Panc1 (cell line): ENCODE measurements around the gene DQX1. TPM values are rescaled to one million over a fixed set of nuclear protein-coding genes. Genes with fewer than 3 reads are reported as not detected.

Experiments
- ATAC-seq: fragments of 200-7000 bp; cut with Tn5 transposase; 2 replicates; pipeline ENCODE4 v1.9.1; 2020; ENCODE audit warnings: mild to moderate bottlenecking, moderate library complexity
- BruUV-seq: library from RNA; stranded (reverse); fragments of 400-500 nt; replicated peaks from 2 replicates; lab custom pipeline; 2021; lab: Mats Ljungman, UMichigan
- CTCF ChIA-PET: fragments of 300-600 bp; sonication (Branson Sonifier 250); formaldehyde crosslinking; loops from one replicate; lab custom pipeline; 2022; ENCODE audit warnings: antibody characterized with exemption; lab: Charles Lee
- POLR2A ChIA-PET: fragments of 300-600 bp; sonication (Branson Sonifier 250); formaldehyde crosslinking; loops from one replicate; lab custom pipeline; 2022; ENCODE audit warnings: antibody characterized with exemption; lab: Charles Lee
- DNase-seq: peaks from one replicate; pipeline ENCODE4 v3.0.0-alpha.2; 2010; ENCODE audit warnings: low read depth, low spot score
- H3K27ac ChIP-seq: 2 replicates; pipeline ENCODE4 v1.5.1; 2011; ENCODE audit warnings: mild to moderate bottlenecking, low read length, inconsistent platforms
- H3K27me3 ChIP-seq: fragments of 200-500 bp; sonication (Bioruptor generic); 2 replicates; pipeline ENCODE4 v1.6.0; 2014; ENCODE audit warnings: low read length, inconsistent platforms; ENCODE audit not compliant: control insufficient read depth, insufficient read depth
- H3K36me3 ChIP-seq: fragments of 200-500 bp; sonication (Bioruptor generic); 2 replicates; pipeline ENCODE4 v1.5.1; 2014; ENCODE audit warnings: inconsistent platforms, mild to moderate bottlenecking, low read length, moderate library complexity; ENCODE audit not compliant: control insufficient read depth, insufficient read depth
- H3K4me1 ChIP-seq: 2 replicates; pipeline ENCODE4 v1.5.1; 2011; ENCODE audit warnings: inconsistent platforms, mild to moderate bottlenecking, low read length, moderate library complexity; ENCODE audit not compliant: control insufficient read depth, insufficient read depth
- H3K4me3 ChIP-seq, 2 experiments: 2 replicates each; pipeline ENCODE4 v1.5.1; 2011 to 2012; ENCODE audit warnings: low read depth in 2 of 2, low read length in 2 of 2, mild to moderate bottlenecking in 2 of 2, inconsistent platforms in 1 of 2, moderate library complexity in 1 of 2
- H3K9me3 ChIP-seq: fragments of 200-500 bp; sonication (Bioruptor generic); 2 replicates; pipeline ENCODE4 v1.5.1; 2014; ENCODE audit warnings: low read depth, mild to moderate bottlenecking, inconsistent platforms, low read length, moderate library complexity; ENCODE audit not compliant: control insufficient read depth, insufficient read depth
- CTCF ChIP-seq: fragments of 450-650 bp; IDR thresholded peaks from 2 replicates; pipeline ENCODE4 v1.5.1; 2017; ENCODE audit warnings: mild to moderate bottlenecking
- POLR2AphosphoS5 ChIP-seq: IDR thresholded peaks from 2 replicates; pipeline ENCODE4 v1.6.1; 2012; ENCODE audit warnings: mild to moderate bottlenecking, low read depth, low read length, moderate library complexity
- REST ChIP-seq, 2 experiments: IDR thresholded peaks; 2 replicates each; pipeline ENCODE4 v1.6.1; 2011 to 2012; ENCODE audit warnings: low read depth in 2 of 2, control low read depth in 1 of 2, low read length in 1 of 2, mild to moderate bottlenecking in 1 of 2, moderate library complexity in 1 of 2; ENCODE audit not compliant: insufficient read depth in 1 of 2
- SIN3A ChIP-seq: IDR thresholded peaks from 2 replicates; pipeline ENCODE4 v1.6.1; 2012; ENCODE audit warnings: low read depth, mild to moderate bottlenecking, low read length, moderate library complexity, borderline replicate concordance; ENCODE audit not compliant: insufficient read depth
- TCF7L2 ChIP-seq: IDR thresholded peaks from 2 replicates; pipeline ENCODE4 v1.6.1; 2011; ENCODE audit warnings: mild to moderate bottlenecking, low read depth, low read length, inconsistent platforms
- in situ Hi-C: cut with HindIII; loops from 2 replicates; pipeline ENCODE4 v1.10.0; 2016; ENCODE audit warnings: low sequenced_read_pairs, low pct_unique_long_range_greater_than_20kb
- intact Hi-C: fragments of 100-400 bp; cut with micrococcal nuclease; formaldehyde crosslinking; loops from one replicate; pipeline ENCODE4 v1.10.0; 2022; ENCODE audit not compliant: unreplicated experiment
- total RNA-seq: library from RNA; stranded (reverse); gene quantifications from one replicate; pipeline ENCODE4 v1.2.1, GENCODE V29; 2021; ENCODE audit not compliant: unreplicated experiment

Gene DQX1
- total RNA-seq, 1 experiment from 2014 or later: 0.41 TPM

- Histone ChIP-seq H3K4me1 (no peaks in the 10 kb centered on the region), H3K9me3 (no peaks in the 10 kb centered on the region), H3K27me3 (no peaks in the 10 kb centered on the region; the same call in 1 of the 2 replicates), H3K36me3 (no peaks in the 10 kb centered on the region; the same call in 1 of the 2 replicates), H3K27ac (no peak overlapping the region), H3K4me3 (no peak overlapping the region)
- DNase-seq: no peak
- TF ChIP-seq CTCF (no peak), TCF7L2 (no peak), POLR2AphosphoS5 (no peak), REST (IDR thresholded peaks at IDR 0.05; ENCODE audit: insufficient read depth in 1 of 2, low read depth in 2 of 2, low read length in 1 of 2) (no peak), SIN3A (no peak)
- intact Hi-C loops: no loop called here
- in situ Hi-C loops: no loop called here
- no peak for ATAC-seq
- BruUV-seq: no TSS peak
- CTCF ChIA-PET: no interaction called here
- POLR2A ChIA-PET: no interaction called here
These were observed 11.1 kb upstream of the DQX1 start for GRCh38 chr2:74537140-74537539.

GRCh38 chr2:74536166-74536950 is 10.3 kb upstream of the DQX1 start:
- CTCF ChIA-PET: no interaction called here
- no TSS peak for BruUV-seq

More at GRCh38 chr2:74536166-74536950, 10.3 kb upstream of the DQX1 start:
- Histone ChIP-seq H3K27me3 (no peaks in the 10 kb centered on the region; the same call in 1 of the 2 replicates), H3K4me1 (no peaks in the 10 kb centered on the region), H3K9me3 (no peaks in the 10 kb centered on the region), H3K4me3 (no peak overlapping the region), H3K27ac (no peak overlapping the region), H3K36me3 (no peaks in the 10 kb centered on the region; the same call in 1 of the 2 replicates)
- in situ Hi-C loops: no loop called here
- TF ChIP-seq CTCF (no peak), POLR2AphosphoS5 (no peak), TCF7L2 (no peak)
- POLR2A ChIA-PET: no interaction called here
- no peak; the same call in 1 of the 2 replicates for ATAC-seq
- DNase-seq: no peak
- intact Hi-C loops: no loop called here
